Measurements from ENCODE around the gene CAPN14.

GRCh38 chr2:31243053-31243452 lies 25.7 kb upstream of the CAPN14 start:
- TF ChIP-seq POLR2A (IDR thresholded peaks at IDR 0.05; ENCODE audit: low read depth, low read length) (no peak), POU2F2 (IDR thresholded peaks at IDR 0.05; ENCODE audit: low read depth, low read length) (no peak), TAF1 (IDR thresholded peaks at IDR 0.05; ENCODE audit: low read depth, low read length) (no peak)

Data from GM12891 (cell line).